WTC11 (cell line): Measurements from ENCODE around the gene GABBR2.

Experiments
- CTCF ChIP-seq: fragments of 200-600 bp; IDR thresholded peaks from 2 replicates; pipeline ENCODE4 v1.8.0; 2022; ENCODE audit warnings: antibody characterized with exemption
- FOXK1 ChIP-seq: sonication (generic); formaldehyde crosslinking; IDR thresholded peaks from 2 replicates; pipeline ENCODE4 v1.8.0; 2022; ENCODE audit warnings: mild to moderate bottlenecking, moderate library complexity, missing genetic modification reagents
- FOXP4 ChIP-seq: sonication (generic); formaldehyde crosslinking; IDR thresholded peaks from 2 replicates; pipeline ENCODE4 v1.8.0; 2022; ENCODE audit warnings: mild to moderate bottlenecking, missing genetic modification reagents
- IRF2 ChIP-seq: sonication (generic); formaldehyde crosslinking; IDR thresholded peaks from 2 replicates; pipeline ENCODE4 v1.8.0; 2022; ENCODE audit warnings: low read depth, missing genetic modification reagents, borderline replicate concordance
- JUN ChIP-seq: sonication (generic); formaldehyde crosslinking; IDR thresholded peaks from 2 replicates; pipeline ENCODE4 v1.8.0; 2023; ENCODE audit warnings: mild to moderate bottlenecking, missing genetic modification reagents
- MAX ChIP-seq: sonication (generic); formaldehyde crosslinking; IDR thresholded peaks from 2 replicates; pipeline ENCODE4 v1.8.0; 2022; ENCODE audit warnings: mild to moderate bottlenecking, missing genetic modification reagents
- MLX ChIP-seq: sonication (generic); formaldehyde crosslinking; IDR thresholded peaks from 2 replicates; pipeline ENCODE4 v1.8.1; 2023; ENCODE audit warnings: mild to moderate bottlenecking, missing genetic modification reagents, moderate library complexity
- NFYB ChIP-seq: sonication (generic); formaldehyde crosslinking; conservative IDR thresholded peaks from 2 replicates; pipeline ENCODE4 v1.8.0; 2022; ENCODE audit warnings: low read depth, missing genetic modification reagents
- ZNF121 ChIP-seq: sonication (generic); formaldehyde crosslinking; IDR thresholded peaks from 2 replicates; pipeline ENCODE4 v1.8.0; 2023; ENCODE audit warnings: missing genetic modification reagents
- ZNF263 ChIP-seq: sonication (generic); formaldehyde crosslinking; IDR thresholded peaks from 2 replicates; pipeline ENCODE4 v1.8.1; 2022; ENCODE audit warnings: low read depth, mild to moderate bottlenecking, moderate library complexity, missing genetic modification reagents
- ZNF281 ChIP-seq: sonication (generic); formaldehyde crosslinking; IDR thresholded peaks from 2 replicates; pipeline ENCODE4 v1.8.0; 2023; ENCODE audit warnings: mild to moderate bottlenecking, missing genetic modification reagents
- ZNF396 ChIP-seq: fragments of 250-450 bp; sonication (Bioruptor Pico); IDR thresholded peaks from 2 replicates; pipeline ENCODE4 v1.8.0; 2021; ENCODE audit warnings: mild to moderate bottlenecking, moderate library complexity, borderline replicate concordance
- ZNF532 ChIP-seq: fragments of 250-450 bp; sonication (Bioruptor Pico); IDR thresholded peaks from 2 replicates; pipeline ENCODE4 v1.9.0; 2021; ENCODE audit warnings: mild to moderate bottlenecking, borderline replicate concordance

- no peak for TF ChIP-seq MAX (CRISPR knock-in tag)
- no peak for TF ChIP-seq CTCF
- TF ChIP-seq JUN (CRISPR knock-in tag) = no peak
- no peak for TF ChIP-seq IRF2 (CRISPR knock-in tag)
- no peak for TF ChIP-seq NFYB
- TF ChIP-seq ZNF532 (CRISPR knock-in tag) = no peak
- TF ChIP-seq ZNF281 = no peak
- no peak for TF ChIP-seq FOXK1 (CRISPR knock-in tag)
- TF ChIP-seq MLX (CRISPR knock-in tag) = no peak
- no peak for TF ChIP-seq FOXP4 (CRISPR knock-in tag)
- no peak for TF ChIP-seq ZNF121 (CRISPR knock-in tag)
- TF ChIP-seq ZNF396 (CRISPR knock-in tag) = no peak
- TF ChIP-seq ZNF263 (CRISPR knock-in tag) = no peak
Measured at GRCh38 chr9:98276907-98277469, 431.7 kb downstream of the GABBR2 start.
